SK-N-SH (cell line): ENCODE measurements around the gene TPO.

Source experiments
- FOXM1 ChIP-seq: IDR thresholded peaks from 2 replicates; pipeline ENCODE4 v1.4.0; 2012; ENCODE audit warnings: low read depth, mild to moderate bottlenecking
- MXI1 ChIP-seq: IDR thresholded peaks from 2 replicates; pipeline ENCODE4 v1.6.1; 2012; ENCODE audit warnings: mild to moderate bottlenecking, low read depth, low read length, improper control_type of control experiment

DNA sequence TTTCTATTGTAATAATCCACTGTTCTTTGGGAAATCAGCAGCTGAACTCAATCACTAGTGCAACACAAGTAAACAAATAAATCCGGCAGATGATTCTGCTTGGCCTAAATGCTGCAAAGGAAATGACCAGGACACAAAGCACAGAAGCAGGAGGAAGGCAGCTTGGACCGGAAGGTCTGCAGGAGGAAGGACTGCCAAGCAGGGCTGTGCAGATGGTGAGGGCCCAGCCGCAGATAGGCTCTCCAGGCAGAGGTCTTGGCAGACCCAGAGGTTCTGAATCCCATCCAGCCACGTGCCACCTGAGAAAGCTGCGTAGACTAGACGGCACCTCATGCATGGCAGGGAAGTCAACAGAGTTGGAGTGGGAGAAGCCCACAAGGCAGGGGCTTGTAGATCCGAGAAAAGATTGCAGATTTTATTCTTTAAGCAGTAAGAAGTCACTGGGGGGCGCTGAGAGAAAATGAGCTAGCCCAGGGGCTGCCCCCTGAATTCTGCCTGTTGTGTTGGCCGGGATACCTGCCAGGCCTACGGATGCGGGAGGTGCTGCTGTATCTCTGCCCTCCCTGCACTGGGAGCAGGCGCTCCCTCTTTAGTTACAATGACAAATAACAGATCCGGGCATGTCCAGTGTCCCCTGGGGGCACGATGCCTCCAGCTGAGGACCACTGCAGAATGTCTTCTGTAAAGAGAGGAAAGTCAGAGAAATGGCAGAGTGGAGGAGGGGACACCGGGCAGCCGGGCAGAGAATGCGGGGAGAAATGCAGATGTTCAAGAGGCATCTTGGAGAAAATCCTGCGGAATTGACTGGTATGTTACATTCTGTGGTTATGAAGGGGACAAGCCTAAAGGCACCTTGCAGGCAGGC lies 177.6 kb downstream of the TPO start:
- TF ChIP-seq MXI1 (no peak), FOXM1 (no peak)
